IMR-90 (cell line): ENCODE measurements around the gene AKR1E2. TPM values are rescaled to one million over a fixed set of nuclear protein-coding genes. Genes with fewer than 3 reads are reported as not detected.

Experiments used
- ATAC-seq: fragments of 200-7000 bp; cut with Tn5 transposase; 2 replicates; pipeline ENCODE4 v1.9.1; 2020; ENCODE audit warnings: low read depth, mild to moderate bottlenecking, moderate library complexity
- BruUV-seq: library from RNA; stranded (reverse); fragments of 400-500 nt; replicated peaks from 2 replicates; lab custom pipeline; 2021; lab: Mats Ljungman, UMichigan
- CTCF ChIA-PET: fragments of 300-600 bp; formaldehyde crosslinking; extraction: SDS; loops from one replicate; lab custom pipeline; 2021; ENCODE audit warnings: antibody characterized with exemption; lab: Yijun Ruan, JAX
- POLR2A ChIA-PET: fragments of 300-600 bp; sonication (Branson Sonifier 250); formaldehyde crosslinking; loops from one replicate; lab custom pipeline; 2022; ENCODE audit warnings: antibody characterized with exemption; ENCODE audit not compliant: unreplicated experiment; lab: Charles Lee
- DNase-seq: peaks from one replicate; pipeline ENCODE4 v3.0.0; 2013
- H2AFZ ChIP-seq: replicated peaks from 2 replicates; pipeline ENCODE3; 2013; ENCODE audit warnings: low read length, mild to moderate bottlenecking; ENCODE audit not compliant: poor library complexity
- H2AK5ac ChIP-seq: 2 replicates; pipeline ENCODE4 v1.6.1; 2013; ENCODE audit warnings: low read depth, low read length, inconsistent platforms
- H2AK9ac ChIP-seq: replicated peaks from 2 replicates; pipeline ENCODE3; 2013; ENCODE audit warnings: mild to moderate bottlenecking, low read depth, low read length, moderate library complexity; ENCODE audit not compliant: poor library complexity
- H2BK120ac ChIP-seq: 2 replicates; pipeline ENCODE4 v1.6.1; 2013; ENCODE audit warnings: low read depth, low read length, inconsistent platforms
- H2BK15ac ChIP-seq: 3 replicates; pipeline ENCODE4 v1.6.1; 2013; ENCODE audit warnings: low read depth, low read length, inconsistent platforms
- H2BK20ac ChIP-seq: 2 replicates; pipeline ENCODE4 v1.6.1; 2013; ENCODE audit warnings: low read depth, mild to moderate bottlenecking, inconsistent platforms, low read length, moderate library complexity
- H2BK5ac ChIP-seq: 2 replicates; pipeline ENCODE4 v1.6.1; 2013; ENCODE audit warnings: mild to moderate bottlenecking, low read depth, low read length, inconsistent platforms; ENCODE audit not compliant: poor library complexity, severe bottlenecking
- H3K14ac ChIP-seq: replicated peaks from 2 replicates; pipeline ENCODE4 v1.6.1; 2013; ENCODE audit warnings: low read depth, low read length, inconsistent platforms
- H3K18ac ChIP-seq: 2 replicates; pipeline ENCODE4 v1.6.1; 2013; ENCODE audit warnings: low read depth, low read length, control low read depth
- H3K23ac ChIP-seq: 2 replicates; pipeline ENCODE4 v1.6.1; 2013; ENCODE audit warnings: low read depth, low read length, inconsistent platforms
- H3K27ac ChIP-seq: 2 replicates; pipeline ENCODE4 v1.5.1; 2013; ENCODE audit warnings: mild to moderate bottlenecking, control low read depth, low read length; ENCODE audit not compliant: insufficient read depth
- H3K27me3 ChIP-seq: 2 replicates; pipeline ENCODE4 v1.6.1; 2013; ENCODE audit warnings: low read length; ENCODE audit not compliant: control insufficient read depth, insufficient read depth
- H3K36me3 ChIP-seq: 2 replicates; pipeline ENCODE4 v1.6.1; 2013; ENCODE audit warnings: low read length, mixed read lengths; ENCODE audit not compliant: control insufficient read depth, insufficient read depth
- H3K4ac ChIP-seq: 2 replicates; pipeline ENCODE4 v1.6.1; 2013; ENCODE audit warnings: low read depth, low read length, inconsistent platforms
- H3K4me1 ChIP-seq: 2 replicates; pipeline ENCODE4 v1.6.1; 2013; ENCODE audit warnings: low read length, mixed read lengths; ENCODE audit not compliant: control insufficient read depth, insufficient read depth
- H3K4me2 ChIP-seq: 2 replicates; pipeline ENCODE4 v1.6.1; 2013; ENCODE audit warnings: low read depth, mild to moderate bottlenecking, control low read depth, low read length, moderate library complexity
- H3K4me3 ChIP-seq: 2 replicates; pipeline ENCODE4 v1.5.1; 2013; ENCODE audit warnings: low read depth, mild to moderate bottlenecking, control low read depth, low read length, moderate library complexity; ENCODE audit not compliant: insufficient read depth
- H3K56ac ChIP-seq: 2 replicates; pipeline ENCODE4 v1.6.1; 2013; ENCODE audit warnings: low read length, inconsistent platforms; ENCODE audit not compliant: insufficient read depth; ENCODE audit errors: extremely low read depth
- H3K79me1 ChIP-seq, 2 experiments: 2 replicates each; pipeline ENCODE4 v1.6.1; 2013; ENCODE audit warnings: low read length in 2 of 2, inconsistent platforms in 1 of 2, low read depth in 1 of 2
- H3K9ac ChIP-seq: 2 replicates; pipeline ENCODE4 v1.6.1; 2013; ENCODE audit warnings: low read depth, low read length, control low read depth
- H3K9me1 ChIP-seq: 2 replicates; pipeline ENCODE4 v1.6.1; 2013; ENCODE audit warnings: low read length, inconsistent platforms; ENCODE audit not compliant: insufficient read depth
- H3K9me3 ChIP-seq: 2 replicates; pipeline ENCODE4 v1.6.1; 2013; ENCODE audit warnings: low read length; ENCODE audit not compliant: control insufficient read depth, insufficient read depth
- H4K20me1 ChIP-seq: 2 replicates; pipeline ENCODE4 v1.6.1; 2013; ENCODE audit warnings: low read length, inconsistent platforms; ENCODE audit not compliant: insufficient read depth
- H4K5ac ChIP-seq: 2 replicates; pipeline ENCODE4 v1.6.1; 2013; ENCODE audit warnings: mild to moderate bottlenecking, low read depth, low read length, control low read depth
- H4K8ac ChIP-seq, 2 experiments: 2 replicates each; pipeline ENCODE4 v1.6.1; 2013; ENCODE audit warnings: low read depth in 2 of 2, low read length in 2 of 2, control low read depth in 1 of 2, inconsistent platforms in 1 of 2
- H4K91ac ChIP-seq: 2 replicates; pipeline ENCODE4 v1.6.1; 2013; ENCODE audit warnings: low read depth, low read length, inconsistent platforms; ENCODE audit not compliant: insufficient read depth
- CTCF ChIP-seq: conservative IDR thresholded peaks from 2 replicates; pipeline ENCODE4 v1.5.1; 2012; ENCODE audit warnings: mild to moderate bottlenecking, low read depth, low read length, improper control_type of control experiment
- ELK1 ChIP-seq: fragments of 150-350 bp; IDR thresholded peaks from 2 replicates; pipeline ENCODE4 v1.6.1; 2016; ENCODE audit warnings: low read depth, mild to moderate bottlenecking, low read length, moderate library complexity, borderline replicate concordance
- MXI1 ChIP-seq: IDR thresholded peaks from 2 replicates; pipeline ENCODE4 v1.6.1; 2012; ENCODE audit warnings: low read depth, mild to moderate bottlenecking, low read length, moderate library complexity, borderline replicate concordance
- NFE2L2 ChIP-seq: fragments of 150-350 bp; IDR thresholded peaks from 2 replicates; pipeline ENCODE4 v1.6.1; 2016; ENCODE audit warnings: low read depth, mild to moderate bottlenecking, low read length
- RFX5 ChIP-seq: IDR thresholded peaks from 2 replicates; pipeline ENCODE4 v1.8.0; 2012; ENCODE audit warnings: low read depth, mild to moderate bottlenecking, low read length, moderate library complexity
- WGBS, 2 experiments: methylation state at CpG; one replicate each; pipeline versions ENCODE4 v1.1.5 to v1.1.7; 2013; ENCODE audit warnings: missing lambda C conversion rate in 2 of 2; ENCODE audit not compliant: insufficient read length in 1 of 2; ENCODE audit errors: extremely low coverage in 2 of 2; 5-methylcytosine and 5-hydroxymethylcytosine counted together
- dilution Hi-C: fragments of 300-500 bp; cut with HindIII; formaldehyde crosslinking; loops from one replicate; pipeline ENCODE4 v1.14.3; 2018; ENCODE audit warnings: low sequenced_read_pairs; ENCODE audit not compliant: unreplicated experiment
- in situ Hi-C: fragments of 300-500 bp; cut with MboI; formaldehyde crosslinking; loops from 3 replicates; pipeline ENCODE4 v1.14.3; 2019; ENCODE audit warnings: low sequenced_read_pairs, inconsistent platforms, mixed read lengths
- intact Hi-C: fragments of 100-400 bp; cut with micrococcal nuclease; formaldehyde crosslinking; loops from 2 replicates; pipeline ENCODE4 v1.10.0; 2022
- polyA plus RNA-seq, 3 experiments: library from polyadenylated mRNA; depleted of rRNA; stranded (reverse); fragments of >200 nt; gene quantifications; 2 replicates each; pipeline ENCODE4 v1.2.3, GENCODE V29; 2012; ENCODE audit warnings: low replicate concordance in 1 of 3
- total RNA-seq: library from RNA; depleted of rRNA; stranded (reverse); fragments of >200 nt; gene quantifications from 2 replicates; pipeline ENCODE4 v1.2.3, GENCODE V29; 2012

Gene AKR1E2
- total and polyA plus RNA-seq, 2 of the 4 experiments (the other 2 are of a cell fraction), result 1.2 to 3.4 TPM

- Histone ChIP-seq H3K56ac (no peak overlapping the region), H3K27me3 (no peaks in the 10 kb centered on the region), H3K23ac (no peak overlapping the region), H4K5ac (no peak overlapping the region), H3K4me1 (no peaks in the 10 kb centered on the region), H3K9ac (no peak overlapping the region), H2BK15ac (no peak overlapping the region), H3K36me3 (no peaks in the 10 kb centered on the region; the same call in 1 of the 2 replicates), H3K27ac (no peak overlapping the region), H3K4ac (no peak overlapping the region), H2AK9ac (no peak overlapping the region), H4K91ac (no peak overlapping the region), H4K20me1 (no peaks in the 10 kb centered on the region), H3K4me2 (no peak overlapping the region), H3K9me3 (no peaks in the 10 kb centered on the region), H2BK20ac (no peak overlapping the region), H2BK5ac (no peak overlapping the region), H2BK120ac (no peak overlapping the region), H4K8ac (no peak overlapping the region), H3K4me3 (no peak overlapping the region), H3K14ac (no peak overlapping the region), H3K18ac (no peak overlapping the region), H3K79me1 (no peaks in the 10 kb centered on the region), H2AK5ac (no peak overlapping the region), H3K9me1 (peaks cover 5% of the 10 kb centered on the region; the same call in 1 of the 2 replicates), H2AFZ (no peak overlapping the region)
- ATAC-seq (no peak), DNase-seq (no peak)
- CTCF ChIA-PET, result interaction anchor here (0.7 to 2.1 kb wide), 2 partner anchors 15 to 598 kb away, joined by 3 to 5 read pairs; no protein-coding TSS in a partner anchor
- BruUV-seq, result no TSS peak
- dilution Hi-C loops, result no loop called here
- POLR2A ChIA-PET, result no interaction called here
- in situ Hi-C loops, result loop anchor here (25.0 kb wide), 2 partner anchors 777 to 1027 kb away; no protein-coding TSS in a partner anchor
- WGBS, 2 experiments, result no CpG with 5 or more reads among the region's 5 CpGs
- intact Hi-C loops, result no loop called here
- TF ChIP-seq CTCF, result no peak
- no peak for TF ChIP-seq MXI1
- no peak for TF ChIP-seq ELK1
- no peak for TF ChIP-seq RFX5
- no peak for TF ChIP-seq NFE2L2
These were observed 9.5 kb downstream of the AKR1E2 start for GRCh38 chr10:4835494-4835918.
